ENCODE measurements around the gene STK38.

Gene STK38

GRCh38 chr6:36539814-36540568 lies 7.3 kb downstream of the STK38 start:
- no peak for DNase-seq (ENCODE audit: low read depth)
- no peak for TF ChIP-seq CTCF (IDR thresholded peaks at IDR 0.05; ENCODE audit: low read length, missing control alignments)
- no peak overlapping the region for H3K4me3 ChIP-seq (replicated peaks; ENCODE audit: low read depth, low read length)

GRCh38 chr6:36536873-36537547 lies 10.3 kb downstream of the STK38 start:
- TF ChIP-seq CTCF (IDR thresholded peaks at IDR 0.05; ENCODE audit: low read length, missing control alignments): no peak
- DNase-seq (ENCODE audit: low read depth): no peak
- H3K4me3 ChIP-seq (replicated peaks; ENCODE audit: low read depth, low read length): no peak overlapping the region

- TF ChIP-seq CTCF (IDR thresholded peaks at IDR 0.05; ENCODE audit: low read length, missing control alignments): no peak
- H3K4me3 ChIP-seq (replicated peaks; ENCODE audit: low read depth, low read length): no peak overlapping the region
- DNase-seq (ENCODE audit: low read depth): no peak
Observed at GRCh38 chr6:36533321-36533720, 14.0 kb downstream of the STK38 start.

- no peak for DNase-seq (ENCODE audit: low read depth)
- no peak for TF ChIP-seq CTCF (IDR thresholded peaks at IDR 0.05; ENCODE audit: low read length, missing control alignments)
- no peak overlapping the region for H3K4me3 ChIP-seq (replicated peaks; ENCODE audit: low read depth, low read length)
Observed at GRCh38 chr6:36526066-36526465, 21.2 kb downstream of the STK38 start.

GRCh38 chr6:36525346-36525745 lies 21.9 kb downstream of the STK38 start:
- TF ChIP-seq CTCF (IDR thresholded peaks at IDR 0.05; ENCODE audit: low read length, missing control alignments): no peak
- DNase-seq (ENCODE audit: low read depth): no peak

GRCh38 chr6:36524871-36525270 lies 22.4 kb downstream of the STK38 start:
- TF ChIP-seq CTCF (IDR thresholded peaks at IDR 0.05; ENCODE audit: low read length, missing control alignments): no peak
- no peak overlapping the region for H3K4me3 ChIP-seq (replicated peaks; ENCODE audit: low read depth, low read length)
- DNase-seq (ENCODE audit: low read depth): no peak

More at GRCh38 chr6:36525346-36525745, 21.9 kb downstream of the STK38 start:
- H3K4me3 ChIP-seq (replicated peaks; ENCODE audit: low read depth, low read length): no peak overlapping the region
